GM19324 (cell line): ENCODE measurements around the gene SLC41A2.
"Not testable (repeated sequence)": the region's sequence is repeated elsewhere in the genome, so short reads cannot be mapped to it uniquely, and the experiment has no call there.

ENCODE experiments used
- ATAC-seq: cut with Tn5 transposase; IDR thresholded peaks from one replicate; pipeline ENCODE4 v1.9.1; 2021; ENCODE audit warnings: mild to moderate bottlenecking, moderate library complexity; ENCODE audit not compliant: unreplicated experiment, low FRiP score

Gene SLC41A2, protein sequence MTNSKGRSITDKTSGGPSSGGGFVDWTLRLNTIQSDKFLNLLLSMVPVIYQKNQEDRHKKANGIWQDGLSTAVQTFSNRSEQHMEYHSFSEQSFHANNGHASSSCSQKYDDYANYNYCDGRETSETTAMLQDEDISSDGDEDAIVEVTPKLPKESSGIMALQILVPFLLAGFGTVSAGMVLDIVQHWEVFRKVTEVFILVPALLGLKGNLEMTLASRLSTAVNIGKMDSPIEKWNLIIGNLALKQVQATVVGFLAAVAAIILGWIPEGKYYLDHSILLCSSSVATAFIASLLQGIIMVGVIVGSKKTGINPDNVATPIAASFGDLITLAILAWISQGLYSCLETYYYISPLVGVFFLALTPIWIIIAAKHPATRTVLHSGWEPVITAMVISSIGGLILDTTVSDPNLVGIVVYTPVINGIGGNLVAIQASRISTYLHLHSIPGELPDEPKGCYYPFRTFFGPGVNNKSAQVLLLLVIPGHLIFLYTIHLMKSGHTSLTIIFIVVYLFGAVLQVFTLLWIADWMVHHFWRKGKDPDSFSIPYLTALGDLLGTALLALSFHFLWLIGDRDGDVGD

DNA sequence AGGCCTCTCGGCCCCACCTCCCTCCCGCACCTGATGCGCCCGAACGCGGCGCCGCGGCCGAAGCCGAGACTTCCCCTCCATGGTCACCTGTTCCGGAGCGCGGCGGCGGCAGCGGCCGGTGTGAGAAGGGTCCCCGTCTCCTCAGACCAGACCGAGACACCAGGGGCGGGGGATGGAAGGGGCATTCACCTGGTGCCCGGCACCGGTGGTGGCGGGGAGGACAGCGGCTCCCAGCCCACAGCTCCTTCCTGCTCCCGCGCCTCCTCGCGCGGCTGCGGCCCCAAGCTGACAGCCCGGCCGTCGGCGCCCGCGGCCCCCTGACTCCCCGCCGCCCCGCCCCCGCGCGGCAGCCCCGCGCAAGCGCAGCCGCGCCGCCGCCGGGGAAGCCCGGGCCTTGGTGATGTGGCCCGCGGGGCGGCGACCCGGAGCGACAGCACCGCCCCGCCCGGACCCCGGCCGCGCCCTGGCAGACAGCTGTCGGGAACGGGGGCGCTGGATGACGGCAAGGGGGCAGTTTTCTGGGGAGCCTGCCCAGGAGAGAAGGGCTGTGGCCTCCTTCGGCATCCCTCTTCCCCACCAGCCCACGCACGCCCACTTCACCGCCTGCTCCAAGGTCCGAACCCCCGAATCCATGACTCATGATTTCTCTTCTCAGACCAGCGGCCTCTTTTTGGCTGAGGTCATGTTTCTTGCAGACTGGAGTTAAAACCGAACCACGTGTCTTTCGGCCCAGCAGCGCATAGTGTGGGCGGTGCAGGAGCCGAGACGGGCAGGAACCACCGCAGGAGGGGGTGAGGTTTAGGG, at the start of gene SLC41A2:
Gene SLC41A2 (minus strand): TSS at position 290 of the 804 bp plus-strand sequence. CDS start 29,763 bp downstream, outside the sequence.
- ATAC-seq, result peak; percentile 83

DNA sequence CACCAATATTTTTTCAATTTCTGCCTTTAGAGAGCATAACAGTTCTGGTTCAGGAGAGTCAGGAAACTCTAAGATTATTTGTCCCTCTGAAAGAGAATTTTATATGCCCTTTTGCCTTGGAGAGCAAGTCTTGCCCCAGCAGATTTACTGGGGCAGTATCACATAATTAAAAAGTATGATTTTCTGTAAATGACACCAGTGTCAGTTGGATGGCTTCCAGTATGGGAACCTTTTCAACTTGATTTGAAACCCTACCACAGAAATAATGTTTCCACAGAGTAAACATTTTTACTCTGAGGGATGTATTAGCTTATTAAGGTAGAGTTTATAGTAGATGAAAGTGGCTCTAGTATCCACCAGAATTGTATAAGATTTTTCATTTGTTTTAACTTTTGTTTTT, 43.4 kb upstream of the SLC41A2 start:
- ATAC-seq, result no peak

DNA sequence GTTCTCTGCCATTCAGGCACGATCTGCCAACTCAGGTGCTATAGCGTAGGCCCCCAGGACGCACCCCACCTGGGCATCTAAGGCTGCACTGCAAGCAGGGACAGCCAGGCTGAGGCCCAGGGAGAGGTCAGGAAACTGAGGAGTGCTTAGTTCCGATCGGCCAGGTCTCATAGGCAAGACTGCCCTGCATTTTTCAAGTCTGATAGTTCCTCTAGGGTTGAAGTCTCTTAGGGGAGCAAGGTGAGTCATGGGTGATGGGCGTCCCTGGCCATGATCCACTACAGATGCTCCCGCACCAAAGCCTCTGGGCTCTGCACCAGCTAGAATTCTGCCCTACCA, 41.2 kb upstream of the SLC41A2 start:
- no peak for ATAC-seq

DNA sequence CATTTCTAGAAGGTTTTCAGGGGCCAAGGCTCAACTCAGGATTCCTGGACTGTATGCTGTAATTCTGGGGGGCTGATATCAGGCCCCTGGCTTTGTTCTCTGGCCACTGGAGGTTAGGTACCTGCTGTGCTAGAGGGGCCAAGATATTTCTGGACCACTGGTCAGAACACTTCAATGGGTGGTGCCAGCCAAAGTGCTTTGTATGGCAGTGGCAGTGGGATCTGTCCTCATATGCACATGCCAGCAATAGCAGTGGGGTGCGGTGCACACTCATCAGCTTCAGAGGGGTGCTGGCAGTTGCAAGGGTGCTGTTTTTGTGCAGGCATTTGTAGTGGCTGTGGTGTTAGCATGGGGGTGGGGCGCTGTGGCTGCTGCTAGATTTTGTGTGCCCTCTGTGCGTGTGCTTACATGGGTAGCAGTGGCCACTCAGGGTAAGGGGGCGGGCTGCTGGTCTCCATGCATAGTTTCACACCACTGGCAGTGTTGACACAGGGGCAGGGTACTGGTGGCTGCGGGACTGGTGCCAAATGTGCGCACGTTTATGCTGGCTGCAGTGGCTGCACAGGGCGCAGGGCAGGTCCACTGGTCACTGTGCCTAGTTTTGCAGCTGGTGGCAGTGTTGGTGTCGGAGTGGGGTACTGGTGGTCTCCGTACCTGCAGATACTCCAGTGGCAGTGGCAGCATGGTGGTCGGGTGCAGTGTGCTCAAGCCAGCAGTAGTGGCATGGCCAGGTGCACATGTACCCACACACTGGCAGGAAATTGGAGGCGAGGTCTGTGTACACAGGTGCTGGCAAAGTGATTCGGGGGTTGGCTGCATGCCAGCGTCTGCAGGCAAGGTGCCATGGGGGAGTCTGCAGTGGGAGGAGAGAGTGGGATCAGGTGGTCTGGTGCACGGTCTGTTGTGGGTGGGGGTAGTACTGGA, 40.6 kb upstream of the SLC41A2 start:
- ATAC-seq, result no peak

DNA sequence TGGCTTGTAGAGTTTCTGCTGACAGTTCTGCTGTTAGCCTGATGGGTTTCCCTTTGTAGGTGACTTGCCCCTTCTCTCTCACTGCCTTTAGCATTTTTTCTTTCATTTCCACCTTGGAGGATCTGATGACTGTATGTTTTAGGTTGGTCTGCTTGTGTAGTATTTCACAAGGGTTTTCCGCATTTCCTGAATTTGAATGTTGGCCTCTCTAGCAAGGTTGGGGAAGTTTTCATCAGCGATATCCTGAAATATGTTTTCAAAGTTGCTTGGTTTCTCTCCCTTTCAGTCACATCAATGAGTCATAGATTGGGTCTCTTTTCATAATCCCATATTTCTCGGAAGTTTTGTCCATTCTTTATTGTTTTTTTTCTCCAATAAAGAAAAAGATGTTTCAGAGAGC, 39.5 kb upstream of the SLC41A2 start:
- no peak for ATAC-seq

DNA sequence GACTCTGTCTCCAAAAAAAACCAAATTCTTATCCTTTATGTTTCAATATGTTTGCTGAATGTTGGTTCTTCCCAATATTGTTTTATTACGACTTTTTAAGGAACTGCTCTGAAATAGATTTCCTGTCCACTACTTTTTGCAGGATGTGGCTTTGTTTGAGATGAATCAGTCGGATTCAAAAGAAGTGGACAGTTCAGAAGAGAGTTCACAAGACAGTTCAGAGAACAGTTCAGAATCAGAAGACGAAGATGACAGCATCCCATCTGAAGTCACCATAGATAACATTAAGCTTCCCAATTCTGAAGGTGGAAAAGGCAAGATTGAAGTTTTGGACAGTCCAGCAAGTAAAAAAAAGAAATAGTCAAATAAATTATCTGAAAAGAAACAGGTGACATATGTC, 36.2 kb upstream of the SLC41A2 start:
- no peak for ATAC-seq

DNA sequence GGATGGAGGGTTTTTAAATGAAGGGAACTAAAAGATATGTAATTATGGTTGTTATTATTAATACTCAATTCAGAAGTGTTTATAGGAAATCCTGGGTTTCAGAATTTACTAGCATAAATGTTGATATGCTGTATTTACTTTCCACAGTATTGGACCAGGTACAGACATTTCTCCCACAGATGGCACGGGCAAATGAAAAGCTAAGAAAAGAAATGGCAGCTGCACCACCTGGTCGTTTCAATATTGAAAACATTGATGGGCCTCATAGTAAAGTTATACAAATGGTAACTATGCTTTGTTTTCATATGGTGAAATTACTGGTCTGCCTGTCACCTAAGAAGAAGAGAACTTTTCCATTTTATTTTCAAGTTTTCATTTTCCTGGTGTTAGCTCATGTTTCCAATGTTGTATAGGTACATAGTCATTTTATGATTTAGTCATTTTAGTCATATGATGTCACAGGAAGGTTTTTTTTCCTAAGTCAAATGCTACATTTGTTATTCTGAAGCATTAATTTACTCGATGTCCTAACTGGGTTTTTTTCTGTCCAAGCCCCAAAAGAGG, 33.6 kb upstream of the SLC41A2 start:
- ATAC-seq, result no peak

DNA sequence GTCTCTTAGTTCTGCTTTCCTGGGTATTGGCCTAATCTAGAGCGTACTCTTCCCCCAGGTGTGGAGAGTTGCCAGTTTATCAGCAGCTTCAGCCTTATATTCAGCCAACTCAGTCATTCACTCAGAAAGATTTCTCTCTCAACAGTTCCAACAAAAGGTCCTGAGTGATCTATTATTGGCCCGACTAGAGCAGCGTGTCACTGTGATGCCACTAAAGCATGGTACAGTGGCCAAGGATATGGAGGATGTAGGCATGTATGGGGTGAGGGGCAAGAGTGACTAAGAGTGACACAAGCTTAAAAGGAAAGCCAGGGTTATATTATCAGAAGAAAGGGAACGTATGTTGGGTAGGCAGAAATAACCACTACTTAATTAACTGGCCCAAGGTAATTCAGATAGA, 32.9 kb upstream of the SLC41A2 start:
- no peak for ATAC-seq

DNA sequence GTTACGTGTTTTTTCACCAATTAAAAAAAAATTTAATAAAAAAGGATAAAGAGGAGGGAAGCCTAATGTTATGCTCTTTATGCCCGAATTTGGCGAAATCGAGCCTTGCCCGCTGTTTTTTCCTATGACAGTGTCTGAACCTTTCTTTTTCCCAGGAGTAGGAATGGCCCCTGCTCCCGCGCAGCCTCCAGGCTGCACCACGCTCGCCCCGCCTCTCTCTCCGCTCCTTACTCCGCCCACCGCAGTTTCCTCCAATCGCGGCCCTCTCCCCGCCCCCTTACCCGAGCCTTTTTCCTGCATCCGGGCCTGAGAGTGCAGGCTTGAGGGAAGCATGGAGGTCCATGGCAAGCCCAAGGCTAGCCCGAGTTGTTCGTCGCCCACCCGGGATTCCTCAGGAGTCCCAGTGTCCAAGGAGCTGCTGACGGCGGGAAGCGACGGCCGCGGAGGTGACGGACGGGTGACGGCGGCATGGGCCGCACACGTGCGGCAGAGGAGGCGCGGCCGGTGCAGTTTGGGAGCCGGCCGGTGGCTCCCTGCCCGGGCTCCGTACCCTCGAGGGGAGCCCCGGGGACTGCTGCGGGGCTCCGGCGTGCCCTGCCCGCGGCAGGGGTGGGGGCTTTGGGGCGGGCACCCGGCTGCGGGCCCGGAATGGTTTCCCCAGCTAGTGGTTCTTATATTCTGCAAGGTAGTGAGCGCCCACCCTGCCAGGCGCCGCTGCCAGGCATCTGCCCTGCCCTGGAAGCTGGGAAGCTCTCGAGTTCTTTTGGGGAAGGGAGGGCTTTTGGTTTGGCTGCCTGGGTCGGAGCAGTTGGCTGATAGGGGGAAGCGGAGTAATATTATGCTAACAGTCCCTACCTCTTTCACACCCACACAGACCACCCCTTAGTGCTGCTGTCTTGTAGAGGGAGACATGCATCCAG, 28.2 kb upstream of the SLC41A2 start, which contains the start of gene NOPCHAP1:
Gene NOPCHAP1 (plus strand): TSS at position 295 of the 920 bp plus-strand sequence. CDS start 37 bp downstream, at position 332.
- ATAC-seq, result peak; percentile 95

DNA sequence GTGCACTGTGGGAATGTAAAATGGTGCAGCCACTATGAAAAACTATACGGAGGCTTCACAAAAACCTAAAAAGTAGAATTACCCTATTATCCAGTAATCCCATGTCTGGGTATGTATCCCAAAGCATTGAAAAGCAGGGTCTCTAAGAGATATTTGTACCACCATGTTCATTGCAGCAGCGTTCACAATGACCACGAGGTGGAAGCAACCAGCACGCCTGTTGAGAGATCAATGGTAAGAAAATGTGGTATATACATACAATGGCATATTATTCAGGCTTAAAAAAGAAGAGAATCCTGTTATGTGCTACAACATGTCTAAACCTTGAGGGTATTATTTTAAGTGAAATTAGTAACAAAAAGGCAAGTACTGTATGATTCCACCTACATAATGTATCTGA, 27.1 kb upstream of the SLC41A2 start:
- no peak for ATAC-seq

DNA sequence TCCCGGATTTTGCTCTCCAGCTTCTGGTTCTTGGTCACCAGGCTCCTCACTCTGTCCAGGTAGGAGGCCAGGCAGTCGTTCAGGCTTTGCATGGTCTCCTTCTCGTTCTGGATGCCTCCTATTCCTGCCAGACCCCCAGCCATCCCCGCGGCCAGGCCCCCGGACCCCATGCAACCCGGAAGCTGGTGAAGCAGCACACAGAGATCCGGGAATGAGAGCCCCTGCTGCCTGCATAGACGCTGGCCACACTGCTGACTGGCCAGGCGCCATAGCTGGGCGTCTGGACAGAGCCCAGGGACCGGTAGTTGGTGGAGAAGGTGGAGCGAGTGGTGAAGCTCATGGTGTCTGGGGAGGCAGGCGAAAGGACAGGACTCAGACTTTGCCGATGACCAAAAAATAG, 19.6 kb upstream of the SLC41A2 start:
- not testable (repeated sequence) for ATAC-seq

DNA sequence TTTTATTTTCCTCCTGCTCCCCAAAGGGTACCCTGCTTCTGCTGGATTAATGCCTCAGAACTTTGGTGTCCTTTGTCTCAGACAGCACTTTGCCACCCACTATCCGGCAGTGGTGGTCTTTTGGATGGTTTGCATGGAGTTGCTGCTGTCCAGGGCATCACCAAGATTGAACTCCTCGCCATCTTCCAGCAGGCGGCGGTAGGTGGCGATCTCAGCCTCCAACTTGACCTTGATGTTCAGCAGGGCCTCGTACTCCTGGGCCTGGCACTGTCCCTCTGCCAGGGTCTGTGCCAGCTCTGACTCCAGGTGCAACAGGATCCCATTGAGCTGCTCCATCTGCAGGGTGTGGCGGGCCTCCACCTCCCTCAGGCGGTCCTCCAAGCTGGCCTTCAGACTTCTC, 18.6 kb upstream of the SLC41A2 start:
- no peak for ATAC-seq

DNA sequence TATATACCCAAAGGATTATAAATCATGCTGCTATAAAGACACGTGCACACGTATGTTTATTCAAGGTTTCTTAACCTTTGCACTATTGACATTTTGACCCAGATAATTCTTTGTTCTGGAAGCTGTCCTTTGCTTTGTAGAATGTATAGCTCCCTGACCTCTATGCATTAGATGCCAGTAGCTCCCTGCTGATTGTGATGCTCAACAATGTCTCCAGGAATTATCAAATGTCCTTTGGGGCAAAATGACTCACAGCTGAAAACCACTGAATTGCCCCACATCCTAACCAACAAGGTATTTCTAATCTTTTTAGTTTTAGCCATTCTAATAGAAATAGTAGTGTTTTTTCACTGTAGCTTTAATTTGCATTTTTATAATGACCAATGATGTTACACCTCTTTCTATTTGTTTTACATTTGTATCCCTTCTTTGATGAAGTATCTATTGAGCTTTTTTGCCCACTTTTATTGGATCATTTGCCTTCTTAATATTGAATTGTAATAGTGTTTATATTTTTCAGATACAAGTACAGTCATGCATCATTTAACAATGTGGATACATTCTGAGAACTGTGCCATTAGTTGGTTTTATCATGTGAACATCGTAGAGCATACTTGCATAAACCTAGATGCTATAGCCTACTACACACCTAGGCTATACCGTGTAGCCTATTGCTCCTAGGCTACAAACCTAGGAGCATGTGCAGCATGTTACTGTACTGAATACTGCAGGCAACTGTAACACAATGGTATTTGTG, 17.7 kb upstream of the SLC41A2 start:
- no peak for ATAC-seq

DNA sequence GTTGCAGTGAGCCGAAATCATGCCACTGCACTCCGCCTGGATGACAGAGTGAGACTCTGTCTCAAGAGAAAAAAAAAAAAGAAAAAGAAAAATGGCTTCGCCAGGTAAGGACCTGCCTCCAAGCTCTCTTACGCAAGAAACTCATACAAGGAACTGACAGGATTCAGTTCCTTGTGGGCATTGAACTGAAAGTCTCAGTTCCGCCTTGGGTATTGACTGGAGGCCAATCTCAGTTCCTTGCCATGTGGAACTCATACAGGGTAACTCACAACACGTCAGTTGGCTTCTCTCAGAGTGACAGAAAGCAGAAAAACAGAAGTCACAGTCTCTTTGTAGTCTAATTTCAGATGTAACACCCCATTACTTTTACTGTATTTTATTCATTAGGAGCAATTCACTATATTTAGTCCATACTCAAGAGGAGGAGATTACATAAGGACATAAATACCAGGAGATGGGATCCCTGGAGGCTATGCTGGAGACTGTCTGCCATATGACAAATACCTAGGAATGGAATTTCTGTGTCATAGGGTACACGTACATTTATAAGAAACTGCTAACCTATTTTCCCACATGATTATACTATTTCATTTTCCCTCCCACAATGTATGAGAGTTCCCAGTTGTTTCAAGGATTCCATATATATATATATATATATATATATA, 16.7 kb upstream of the SLC41A2 start:
- peak; percentile 86 for ATAC-seq

DNA sequence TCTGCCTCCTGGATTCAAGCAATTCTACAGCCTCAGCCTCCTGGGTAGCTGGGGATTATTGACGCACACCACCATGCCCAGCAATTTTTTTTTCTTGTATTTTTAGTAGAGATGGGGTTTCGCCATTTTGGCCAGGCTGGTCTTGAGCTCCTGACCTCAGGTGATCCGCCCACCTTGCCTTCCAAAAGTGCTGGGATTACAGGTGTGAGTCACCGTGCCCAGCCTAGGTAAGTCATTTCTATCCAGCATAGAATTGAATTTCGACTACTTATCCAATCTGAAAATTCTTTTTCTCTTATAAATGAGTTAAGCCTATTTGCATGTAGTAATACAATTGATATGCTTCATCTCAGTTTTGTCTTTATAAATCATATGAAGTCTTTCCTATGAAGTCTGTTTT, 15.2 kb upstream of the SLC41A2 start:
- no peak for ATAC-seq

DNA sequence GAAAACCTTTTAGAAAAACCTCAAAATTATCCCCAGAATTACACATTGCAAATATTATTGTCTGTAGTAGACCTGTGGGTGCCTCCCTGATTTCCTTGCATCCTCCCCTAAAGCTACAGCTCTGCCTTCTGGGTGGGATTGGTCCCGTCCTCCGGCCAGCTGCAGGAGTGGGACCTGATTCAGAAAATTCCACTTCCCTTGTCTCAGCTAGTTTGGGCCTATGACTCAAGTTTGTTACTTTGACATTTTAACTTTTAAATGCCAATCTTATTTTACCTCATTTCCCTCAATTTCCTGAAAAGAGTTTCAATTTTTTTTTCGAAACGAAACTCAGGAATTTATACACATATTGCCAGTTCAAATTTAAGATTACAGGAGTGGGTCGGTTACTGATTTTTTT, 13.2 kb upstream of the SLC41A2 start:
- ATAC-seq, result no peak

DNA sequence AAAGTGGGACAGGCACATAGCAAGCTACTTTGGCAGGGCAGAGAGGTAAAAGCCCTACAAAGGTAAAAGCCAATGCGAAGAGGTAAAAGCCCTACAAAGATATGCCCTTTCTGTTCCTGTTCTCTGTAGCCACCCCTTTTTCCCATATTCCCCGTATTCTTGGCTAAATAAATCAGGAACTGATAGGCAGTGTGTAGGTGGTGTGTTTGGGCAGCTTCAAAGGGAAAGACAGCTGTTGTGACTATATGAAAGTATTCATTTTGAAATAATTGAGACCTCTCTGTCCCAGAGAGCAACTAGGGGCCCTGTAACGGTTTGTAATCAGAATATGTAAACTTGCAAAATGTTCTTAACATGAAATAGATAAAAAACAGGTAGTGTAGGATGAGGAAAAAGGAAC, 11.3 kb upstream of the SLC41A2 start:
- ATAC-seq, result no peak

DNA sequence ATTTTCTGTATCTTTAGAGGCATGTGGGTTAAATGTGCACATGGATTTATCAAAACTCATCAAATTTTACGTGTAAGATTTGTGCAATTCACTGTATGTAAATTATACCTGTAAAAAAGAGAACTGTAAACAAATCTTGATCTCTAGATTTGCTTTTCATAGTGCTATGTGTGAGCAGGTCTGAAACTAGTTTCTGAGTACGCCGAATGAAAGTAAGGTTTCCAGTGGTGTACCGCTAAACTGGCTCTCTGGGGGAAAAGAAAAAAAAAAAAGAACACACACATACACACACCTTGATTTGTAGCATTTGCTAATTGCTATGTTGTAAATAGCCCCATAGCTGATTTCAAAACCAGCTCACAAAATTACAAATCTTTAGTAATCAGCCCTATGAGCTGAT, 8.6 kb upstream of the SLC41A2 start:
- no peak for ATAC-seq
